Glomerular visceral epithelial cell (primary cell): ENCODE data around the gene TIMELESS.
"Not testable (repeated sequence)": the region's sequence is repeated elsewhere in the genome, so short reads cannot be mapped to it uniquely, and the experiment has no call there.

Source experiments
- DNase-seq: peaks from one replicate; pipeline ENCODE4 v3.0.0-alpha.2; 2016; ENCODE audit errors: extremely low spot score

Gene TIMELESS

GRCh38 chr12:56404227-56404626, 45.0 kb downstream of the TIMELESS start:
- not testable (repeated sequence) for DNase-seq

- not testable (repeated sequence) for DNase-seq
Observed at GRCh38 chr12:56401612-56402011, 47.6 kb downstream of the TIMELESS start.

DNA sequence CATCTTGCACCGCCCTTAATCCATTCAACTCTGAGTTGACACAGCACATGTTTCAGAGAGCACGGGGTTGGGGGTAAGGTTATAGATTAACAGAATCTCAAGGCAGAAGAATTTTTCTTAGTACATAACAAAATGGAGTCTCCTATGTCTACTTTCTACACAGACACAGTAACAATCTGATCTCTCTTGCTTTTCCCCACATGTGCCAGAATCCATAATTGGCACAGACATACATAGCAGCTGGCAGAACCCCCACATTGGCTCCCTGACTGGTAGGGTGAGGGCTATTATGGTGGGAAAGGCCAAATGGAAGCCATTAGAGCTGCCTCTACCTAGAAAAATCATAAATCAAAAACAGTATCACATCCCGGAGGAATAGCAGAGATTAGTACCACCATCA, 48.1 kb downstream of the TIMELESS start:
- not testable (repeated sequence) for DNase-seq

DNA sequence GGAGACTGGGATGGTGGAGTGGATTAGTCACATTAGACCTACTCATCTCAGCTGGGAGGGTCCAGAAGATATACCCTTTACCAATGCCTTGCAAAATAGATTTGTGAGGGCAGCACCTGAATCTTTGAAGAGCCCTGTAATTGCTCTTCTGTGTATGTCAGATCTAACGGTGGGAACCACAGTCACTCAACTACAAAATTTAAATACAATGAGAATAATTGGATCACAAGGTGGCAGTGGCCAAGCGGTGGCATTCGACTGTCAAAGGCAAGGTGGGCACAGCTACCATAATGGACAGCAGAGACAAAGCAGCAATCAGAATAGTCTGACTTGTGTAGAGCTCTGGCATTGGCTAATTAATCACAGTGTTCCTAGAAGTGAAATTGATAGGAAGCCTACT, 49.8 kb downstream of the TIMELESS start:
- not testable (repeated sequence) for DNase-seq

DNA sequence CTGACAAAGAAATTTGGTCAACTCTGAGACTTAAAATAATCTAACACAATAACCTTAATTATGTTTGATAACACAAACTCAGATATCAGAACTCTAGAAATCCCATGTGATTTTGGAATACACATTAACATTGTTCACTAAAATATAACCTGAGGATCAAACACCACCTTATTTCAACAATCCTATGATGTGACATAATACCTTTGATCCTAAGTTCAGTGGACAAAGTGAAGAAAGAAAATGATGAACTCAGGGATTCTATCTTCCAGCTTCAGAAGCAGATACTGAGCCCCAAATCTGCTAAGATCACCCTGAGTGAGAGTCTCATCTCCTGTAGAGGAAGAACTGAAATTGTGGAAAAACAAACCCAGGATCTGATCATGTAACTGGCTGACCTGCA, 50.9 kb downstream of the TIMELESS start:
- no peak for DNase-seq

DNA sequence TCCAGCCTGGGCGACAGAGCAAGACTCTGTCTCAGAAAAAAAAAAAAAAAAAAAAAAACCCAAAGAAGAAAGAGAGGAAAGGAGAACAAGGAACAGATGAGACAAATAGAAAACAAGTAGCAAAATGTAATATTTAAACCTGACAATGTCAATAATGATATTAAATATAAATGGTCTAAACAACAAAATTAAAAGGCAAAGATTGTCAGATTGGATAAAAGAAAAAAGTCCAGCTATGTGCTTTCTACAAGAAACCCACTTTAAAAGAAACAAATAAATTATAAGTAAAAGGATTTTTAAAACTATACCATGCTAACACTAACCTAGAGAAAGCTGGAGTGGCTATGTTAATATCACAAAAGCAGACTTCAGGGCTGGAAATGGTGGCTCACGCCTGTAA, 56.9 kb downstream of the TIMELESS start:
- no peak for DNase-seq

DNA sequence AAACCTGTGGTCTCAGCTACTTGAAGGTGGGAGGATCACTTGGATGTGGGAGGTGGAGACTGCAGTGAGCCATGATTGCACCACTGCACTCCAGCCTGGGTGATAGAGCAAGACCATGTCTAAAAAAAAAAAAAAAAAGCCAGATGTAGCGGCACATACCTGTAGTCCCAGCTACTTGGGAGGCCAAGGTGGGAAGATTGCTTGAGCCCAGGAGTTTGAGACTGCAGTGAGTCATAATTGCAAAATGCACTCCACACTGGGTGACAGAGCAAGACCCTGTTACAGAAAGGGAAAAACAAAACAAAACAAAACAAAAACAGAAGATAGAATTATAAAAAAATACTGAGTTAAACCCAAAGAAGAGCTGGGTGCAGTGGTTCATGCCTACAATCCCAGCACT, 57.5 kb downstream of the TIMELESS start:
- no peak for DNase-seq

DNA sequence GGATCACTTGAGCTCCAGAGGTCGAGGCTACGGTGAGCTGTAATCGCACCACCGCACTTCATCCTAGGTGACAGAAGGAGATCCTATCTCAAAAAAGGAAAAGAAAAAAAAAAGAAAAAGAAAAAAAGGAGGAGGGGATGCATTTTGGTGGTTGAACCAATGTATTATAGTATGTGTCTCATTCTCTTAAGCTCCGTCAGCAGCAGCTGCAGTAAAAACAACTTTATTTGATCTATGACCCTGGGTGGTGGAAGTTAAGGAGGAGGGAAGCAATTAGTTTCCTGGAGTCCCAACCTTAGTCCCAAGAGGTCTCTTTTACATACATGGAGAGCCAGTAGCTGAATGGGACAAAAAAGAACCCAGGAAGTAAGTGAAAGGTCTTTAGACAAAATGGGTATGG, 59.8 kb downstream of the TIMELESS start:
- no peak for DNase-seq

GRCh38 chr12:56387152-56387736, 62.0 kb downstream of the TIMELESS start:
- no peak for DNase-seq

DNA sequence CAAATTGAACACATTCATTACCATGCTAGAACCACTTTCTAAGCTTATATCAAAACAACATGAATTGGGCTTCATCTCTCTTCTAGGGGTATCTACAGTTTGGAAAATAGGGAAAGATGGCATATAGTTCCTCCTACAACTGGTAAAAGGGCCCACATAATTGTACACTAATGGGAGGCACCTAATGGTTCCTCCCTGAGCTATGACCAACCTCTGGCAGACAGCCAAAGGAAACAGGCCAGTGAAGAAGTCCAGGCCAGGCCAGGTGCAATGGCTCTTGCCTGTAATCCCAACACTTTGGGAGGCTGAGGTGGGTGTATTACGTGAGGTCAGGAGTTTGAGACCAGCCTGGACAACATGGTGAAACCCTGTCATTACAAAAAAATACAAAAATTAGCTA, 63.4 kb downstream of the TIMELESS start:
- DNase-seq: peak; percentile 42

DNA sequence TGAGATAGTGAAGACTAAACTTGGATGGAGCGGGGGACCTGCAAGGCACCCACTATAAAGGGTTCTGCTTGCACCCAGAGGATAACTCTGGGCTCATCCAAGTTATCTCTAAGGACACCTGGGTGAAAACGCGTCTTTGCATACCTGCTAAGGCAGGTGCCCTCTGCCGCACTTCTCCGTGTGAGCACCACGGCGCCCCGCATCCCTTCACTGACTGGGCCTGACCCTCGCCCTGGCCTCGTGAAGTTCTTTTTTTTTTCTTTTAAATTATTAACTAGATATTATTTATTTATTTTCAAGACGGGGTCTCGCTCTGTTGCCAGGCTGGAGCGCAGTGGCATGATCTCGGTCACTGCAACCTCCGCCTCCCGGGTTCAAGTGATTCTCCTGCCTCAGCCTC, 66.6 kb downstream of the TIMELESS start:
- DNase-seq: no peak

- no peak for DNase-seq
Observed at GRCh38 chr12:56377989-56378316, 71.3 kb downstream of the TIMELESS start.

- DNase-seq: peak; percentile 15
Observed at GRCh38 chr12:56377310-56377988, 71.8 kb downstream of the TIMELESS start.

- DNase-seq: no peak
Observed at GRCh38 chr12:56375598-56376434, 73.4 kb downstream of the TIMELESS start.

GRCh38 chr12:56374726-56375597, 74.3 kb downstream of the TIMELESS start:
- no peak for DNase-seq

DNA sequence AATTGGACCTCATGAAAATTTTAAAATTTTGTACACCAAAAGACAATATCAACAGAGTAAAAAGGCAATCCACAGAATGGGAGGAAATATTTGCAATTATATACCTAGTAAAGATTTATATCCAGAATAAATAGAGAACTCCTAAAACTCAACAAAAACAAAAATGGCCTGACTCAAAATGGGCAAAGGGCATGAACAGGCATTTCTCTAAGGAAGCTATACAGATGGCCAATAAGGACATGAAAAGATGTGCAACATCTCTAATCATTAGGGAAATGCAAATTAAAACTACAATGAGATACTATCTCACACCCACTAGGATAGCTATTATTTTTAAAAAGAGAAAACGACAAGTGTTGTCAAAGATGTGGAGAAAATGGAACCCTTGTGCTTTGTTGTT, 75.7 kb downstream of the TIMELESS start:
- DNase-seq: no peak

- DNase-seq: no peak
Observed at GRCh38 chr12:56366948-56367347, 82.3 kb downstream of the TIMELESS start.
